GM12873 (cell line): ENCODE data around the gene PLEKHG4.

Source experiments
- TF ChIP-seq, protein P1 (sequence below): IDR thresholded peaks from 2 replicates; pipeline ENCODE4 v1.5.1; 2012; ENCODE audit warnings: low read depth, mild to moderate bottlenecking, moderate library complexity, low read length, control low read depth; ENCODE audit not compliant: insufficient read depth; ENCODE audit errors: missing control alignments

PLEKHG4 gene

DNA sequence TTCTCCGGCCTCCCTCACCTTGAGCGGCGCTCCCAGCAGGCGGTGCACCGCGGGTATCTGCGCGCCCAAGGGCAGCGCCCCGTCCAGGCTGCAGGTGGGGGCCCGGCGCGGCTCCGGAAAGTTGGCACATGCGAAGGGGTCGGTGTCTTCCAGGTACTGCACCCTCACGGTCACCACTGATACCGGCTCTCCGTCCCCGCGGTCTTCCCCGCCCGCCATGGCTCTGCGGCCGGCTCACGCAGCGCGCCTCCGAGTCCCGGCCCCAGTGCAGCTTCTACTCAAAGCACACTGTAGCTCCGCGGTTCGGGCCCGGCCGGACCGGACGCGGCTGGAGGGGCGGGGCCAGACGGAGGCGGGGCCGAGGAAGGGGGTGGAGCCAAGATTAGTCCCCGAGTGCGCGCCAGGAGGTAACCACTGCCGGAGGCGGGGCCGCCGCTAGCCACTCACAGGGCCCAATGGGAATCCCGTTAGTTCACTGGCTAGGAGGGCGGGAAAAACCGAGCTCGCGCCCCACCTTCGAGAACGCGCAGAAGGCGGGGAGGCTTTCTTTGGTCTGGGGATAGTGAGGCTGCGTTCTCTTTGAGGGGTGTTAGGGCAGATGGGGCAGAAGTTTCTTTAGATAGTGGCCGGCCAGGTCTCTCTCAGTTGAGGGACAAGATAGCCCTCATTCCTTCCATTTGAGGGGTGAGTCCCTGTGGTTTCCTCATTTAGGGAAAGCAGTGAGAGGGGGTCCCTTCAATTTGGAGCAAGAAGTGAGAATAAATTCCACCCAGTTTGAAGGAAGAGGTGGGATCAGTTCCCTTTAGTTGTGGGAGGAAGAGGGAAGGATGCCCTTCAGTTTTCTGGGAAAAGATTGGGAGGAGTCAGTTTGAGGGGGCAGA lies 31.9 kb upstream of the PLEKHG4 start, which contains the start of gene FHOD1:
TSS of gene FHOD1 (minus strand) at position 290 of the 881 bp plus-strand sequence. CDS start at position 219, 71 bp downstream.
- TF ChIP-seq, protein P1, sequence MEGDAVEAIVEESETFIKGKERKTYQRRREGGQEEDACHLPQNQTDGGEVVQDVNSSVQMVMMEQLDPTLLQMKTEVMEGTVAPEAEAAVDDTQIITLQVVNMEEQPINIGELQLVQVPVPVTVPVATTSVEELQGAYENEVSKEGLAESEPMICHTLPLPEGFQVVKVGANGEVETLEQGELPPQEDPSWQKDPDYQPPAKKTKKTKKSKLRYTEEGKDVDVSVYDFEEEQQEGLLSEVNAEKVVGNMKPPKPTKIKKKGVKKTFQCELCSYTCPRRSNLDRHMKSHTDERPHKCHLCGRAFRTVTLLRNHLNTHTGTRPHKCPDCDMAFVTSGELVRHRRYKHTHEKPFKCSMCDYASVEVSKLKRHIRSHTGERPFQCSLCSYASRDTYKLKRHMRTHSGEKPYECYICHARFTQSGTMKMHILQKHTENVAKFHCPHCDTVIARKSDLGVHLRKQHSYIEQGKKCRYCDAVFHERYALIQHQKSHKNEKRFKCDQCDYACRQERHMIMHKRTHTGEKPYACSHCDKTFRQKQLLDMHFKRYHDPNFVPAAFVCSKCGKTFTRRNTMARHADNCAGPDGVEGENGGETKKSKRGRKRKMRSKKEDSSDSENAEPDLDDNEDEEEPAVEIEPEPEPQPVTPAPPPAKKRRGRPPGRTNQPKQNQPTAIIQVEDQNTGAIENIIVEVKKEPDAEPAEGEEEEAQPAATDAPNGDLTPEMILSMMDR, result no peak

DNA sequence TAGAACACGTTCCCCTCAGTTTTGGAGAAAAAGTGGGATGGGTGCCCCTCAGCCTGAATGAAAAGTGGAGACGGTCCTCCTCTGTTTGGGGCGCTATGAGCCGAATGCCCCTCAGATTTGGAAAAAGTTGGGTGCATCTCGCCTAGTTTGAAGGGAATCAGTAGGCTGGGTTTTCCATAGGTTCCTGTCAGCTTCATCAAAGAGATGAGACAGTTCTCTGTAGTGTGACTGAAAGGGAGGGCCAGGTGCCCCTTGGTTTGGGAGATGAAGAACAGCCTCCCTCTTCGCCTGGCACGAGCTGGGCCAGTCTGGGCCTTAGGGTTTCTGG lies 31.3 kb upstream of the PLEKHG4 start:
- TF ChIP-seq, protein P1, result no peak

DNA sequence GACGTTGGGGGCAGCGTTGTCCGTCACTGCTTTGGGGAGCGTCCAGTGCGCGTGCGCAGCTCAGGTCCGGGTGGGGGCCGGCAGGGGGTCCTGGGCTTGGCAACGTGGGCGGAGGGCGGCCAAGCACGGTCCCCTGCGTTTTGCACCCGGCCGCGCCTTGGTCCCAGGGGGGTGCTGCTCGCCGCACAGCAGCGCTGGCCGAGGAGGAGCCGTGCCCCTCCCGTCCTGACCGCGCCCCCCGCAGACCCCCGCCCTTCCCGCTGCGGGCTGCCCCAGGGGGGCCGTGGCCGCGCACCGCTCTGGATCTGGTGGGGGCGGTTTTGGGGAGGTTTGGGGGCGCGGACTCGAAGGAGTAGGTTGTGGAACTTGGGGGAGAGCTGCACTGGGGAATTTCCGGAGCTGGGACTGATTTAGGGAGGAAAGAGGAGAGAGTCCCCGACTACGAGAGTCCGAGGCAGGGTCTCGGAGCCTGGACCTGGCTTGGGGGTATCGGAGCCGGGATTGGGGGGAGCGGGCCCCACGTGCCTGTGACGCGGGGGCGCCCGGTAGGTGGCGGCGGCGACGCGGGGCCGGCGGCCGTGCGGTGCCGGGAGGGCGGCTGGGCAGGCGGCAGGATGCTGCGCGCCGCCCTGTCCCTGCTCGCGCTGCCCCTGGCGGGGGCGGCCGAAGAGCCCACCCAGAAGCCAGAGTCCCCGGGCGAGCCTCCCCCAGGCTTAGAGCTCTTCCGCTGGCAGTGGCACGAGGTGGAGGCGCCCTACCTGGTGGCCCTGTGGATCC lies 30.7 kb upstream of the PLEKHG4 start, which contains the start of gene SLC9A5:
TSS of gene SLC9A5 (plus strand) at position 579 of the 777 bp plus-strand sequence. CDS start at position 615, 36 bp downstream.
- TF ChIP-seq, protein P1, result peak; percentile 23

DNA sequence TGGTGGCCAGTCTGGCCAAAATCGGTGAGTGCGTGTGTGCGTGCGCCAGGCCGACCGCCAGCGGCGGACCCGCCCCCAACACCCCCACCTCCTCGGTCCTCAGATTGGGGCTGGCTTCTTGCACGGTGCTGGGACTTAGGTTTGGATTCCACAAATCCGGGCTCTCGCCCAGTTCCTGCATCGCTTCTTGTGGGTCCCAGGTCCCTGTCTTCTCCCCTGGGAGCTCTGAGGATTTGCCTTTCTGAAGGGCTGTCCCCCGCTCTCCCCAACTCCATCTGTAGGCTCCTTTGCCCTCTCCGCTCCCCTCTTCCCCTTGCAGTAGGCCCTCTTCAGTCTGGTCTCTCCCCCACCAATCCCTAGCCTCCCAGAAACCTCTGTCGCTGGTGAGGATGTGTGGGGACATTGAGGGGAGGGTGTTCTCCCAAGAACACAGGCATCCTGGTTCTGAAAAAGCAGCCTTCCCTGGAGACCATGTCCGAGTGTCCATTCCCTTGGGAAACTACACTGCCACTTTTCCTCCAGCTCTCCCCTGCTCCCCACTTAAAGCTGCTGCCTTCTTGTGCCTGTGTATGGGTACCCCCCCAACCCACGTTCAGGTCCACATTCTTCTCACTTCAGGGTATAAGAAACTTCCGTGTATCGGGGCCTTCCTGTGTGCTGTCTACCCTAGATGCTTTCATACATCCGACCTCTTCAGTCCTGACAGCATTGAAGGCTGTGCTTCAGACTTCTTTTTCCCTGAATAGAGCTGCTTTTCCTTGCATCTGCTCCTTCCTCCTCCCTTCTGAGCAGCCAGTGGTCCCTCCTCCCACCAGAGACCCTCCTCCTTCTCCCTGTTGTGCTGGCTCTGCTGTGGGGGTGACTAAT lies 29.9 kb upstream of the PLEKHG4 start:
- TF ChIP-seq, protein P1, result no peak

DNA sequence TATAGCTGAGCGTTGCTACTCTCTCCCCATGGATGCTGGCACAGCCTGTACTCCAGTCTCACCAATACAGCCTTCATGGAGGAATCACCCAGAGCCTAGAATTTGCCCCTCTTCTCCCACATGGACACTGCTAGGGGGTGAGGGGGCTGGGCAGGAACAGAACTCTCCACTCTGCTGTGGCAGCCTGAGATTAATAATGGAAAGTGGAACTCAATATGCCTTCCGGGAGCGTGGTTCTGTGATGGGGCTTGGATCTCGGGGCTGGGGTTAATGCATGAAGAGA lies 29.3 kb upstream of the PLEKHG4 start:
- TF ChIP-seq, protein P1, result no peak

DNA sequence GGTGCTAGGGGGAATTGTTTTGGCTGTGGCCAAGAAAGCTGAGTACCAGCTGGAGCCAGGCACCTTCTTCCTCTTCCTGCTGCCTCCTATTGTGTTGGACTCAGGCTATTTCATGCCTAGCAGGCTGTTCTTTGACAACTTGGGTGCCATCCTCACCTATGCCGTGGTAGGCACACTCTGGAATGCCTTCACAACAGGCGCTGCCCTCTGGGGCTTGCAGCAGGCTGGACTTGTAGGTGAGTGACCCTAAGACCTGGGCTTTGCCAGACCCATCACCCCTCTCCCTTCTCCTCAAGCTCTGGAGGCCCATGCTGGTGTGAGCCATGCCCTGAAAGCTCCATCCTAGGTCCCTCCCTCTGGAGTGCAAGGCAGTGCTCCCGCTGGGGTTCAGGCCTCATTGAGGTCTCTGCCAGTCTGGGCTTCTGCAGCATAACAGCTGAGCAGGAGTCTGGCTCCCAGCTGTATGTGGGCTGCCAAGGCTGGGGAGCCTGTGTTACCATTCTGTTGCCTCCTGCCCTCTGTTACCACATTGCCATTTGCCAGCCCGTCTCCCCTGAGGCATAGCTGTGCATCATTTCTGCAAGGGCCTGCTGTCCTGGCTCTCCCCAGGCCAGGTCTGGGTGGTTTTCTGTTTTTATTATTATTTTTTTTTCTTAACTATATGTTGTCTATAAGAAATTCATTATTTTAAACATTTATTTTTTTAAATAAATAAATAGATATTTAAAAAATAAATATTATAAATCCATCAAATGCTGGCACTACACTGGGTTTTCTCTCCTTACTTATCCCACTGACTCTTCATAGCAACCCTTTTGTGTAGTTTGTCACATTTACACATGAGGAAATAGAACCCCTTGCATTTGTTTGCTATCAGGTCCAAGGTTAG lies 26.5 kb upstream of the PLEKHG4 start:
- TF ChIP-seq, protein P1, result no peak
